HG03469 (cell line): ENCODE measurements around the gene PARP14.
"Not testable (repeated sequence)": the region's sequence is repeated elsewhere in the genome, so short reads cannot be mapped to it uniquely, and the experiment has no call there.

Experiments used
- ATAC-seq: cut with Tn5 transposase; IDR thresholded peaks from one replicate; pipeline ENCODE4 v1.9.1; 2021; ENCODE audit warnings: mild to moderate bottlenecking, moderate library complexity, moderate number of reproducible peaks; ENCODE audit not compliant: unreplicated experiment

Gene PARP14, protein sequence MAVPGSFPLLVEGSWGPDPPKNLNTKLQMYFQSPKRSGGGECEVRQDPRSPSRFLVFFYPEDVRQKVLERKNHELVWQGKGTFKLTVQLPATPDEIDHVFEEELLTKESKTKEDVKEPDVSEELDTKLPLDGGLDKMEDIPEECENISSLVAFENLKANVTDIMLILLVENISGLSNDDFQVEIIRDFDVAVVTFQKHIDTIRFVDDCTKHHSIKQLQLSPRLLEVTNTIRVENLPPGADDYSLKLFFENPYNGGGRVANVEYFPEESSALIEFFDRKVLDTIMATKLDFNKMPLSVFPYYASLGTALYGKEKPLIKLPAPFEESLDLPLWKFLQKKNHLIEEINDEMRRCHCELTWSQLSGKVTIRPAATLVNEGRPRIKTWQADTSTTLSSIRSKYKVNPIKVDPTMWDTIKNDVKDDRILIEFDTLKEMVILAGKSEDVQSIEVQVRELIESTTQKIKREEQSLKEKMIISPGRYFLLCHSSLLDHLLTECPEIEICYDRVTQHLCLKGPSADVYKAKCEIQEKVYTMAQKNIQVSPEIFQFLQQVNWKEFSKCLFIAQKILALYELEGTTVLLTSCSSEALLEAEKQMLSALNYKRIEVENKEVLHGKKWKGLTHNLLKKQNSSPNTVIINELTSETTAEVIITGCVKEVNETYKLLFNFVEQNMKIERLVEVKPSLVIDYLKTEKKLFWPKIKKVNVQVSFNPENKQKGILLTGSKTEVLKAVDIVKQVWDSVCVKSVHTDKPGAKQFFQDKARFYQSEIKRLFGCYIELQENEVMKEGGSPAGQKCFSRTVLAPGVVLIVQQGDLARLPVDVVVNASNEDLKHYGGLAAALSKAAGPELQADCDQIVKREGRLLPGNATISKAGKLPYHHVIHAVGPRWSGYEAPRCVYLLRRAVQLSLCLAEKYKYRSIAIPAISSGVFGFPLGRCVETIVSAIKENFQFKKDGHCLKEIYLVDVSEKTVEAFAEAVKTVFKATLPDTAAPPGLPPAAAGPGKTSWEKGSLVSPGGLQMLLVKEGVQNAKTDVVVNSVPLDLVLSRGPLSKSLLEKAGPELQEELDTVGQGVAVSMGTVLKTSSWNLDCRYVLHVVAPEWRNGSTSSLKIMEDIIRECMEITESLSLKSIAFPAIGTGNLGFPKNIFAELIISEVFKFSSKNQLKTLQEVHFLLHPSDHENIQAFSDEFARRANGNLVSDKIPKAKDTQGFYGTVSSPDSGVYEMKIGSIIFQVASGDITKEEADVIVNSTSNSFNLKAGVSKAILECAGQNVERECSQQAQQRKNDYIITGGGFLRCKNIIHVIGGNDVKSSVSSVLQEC (N-terminal part only)

DNA sequence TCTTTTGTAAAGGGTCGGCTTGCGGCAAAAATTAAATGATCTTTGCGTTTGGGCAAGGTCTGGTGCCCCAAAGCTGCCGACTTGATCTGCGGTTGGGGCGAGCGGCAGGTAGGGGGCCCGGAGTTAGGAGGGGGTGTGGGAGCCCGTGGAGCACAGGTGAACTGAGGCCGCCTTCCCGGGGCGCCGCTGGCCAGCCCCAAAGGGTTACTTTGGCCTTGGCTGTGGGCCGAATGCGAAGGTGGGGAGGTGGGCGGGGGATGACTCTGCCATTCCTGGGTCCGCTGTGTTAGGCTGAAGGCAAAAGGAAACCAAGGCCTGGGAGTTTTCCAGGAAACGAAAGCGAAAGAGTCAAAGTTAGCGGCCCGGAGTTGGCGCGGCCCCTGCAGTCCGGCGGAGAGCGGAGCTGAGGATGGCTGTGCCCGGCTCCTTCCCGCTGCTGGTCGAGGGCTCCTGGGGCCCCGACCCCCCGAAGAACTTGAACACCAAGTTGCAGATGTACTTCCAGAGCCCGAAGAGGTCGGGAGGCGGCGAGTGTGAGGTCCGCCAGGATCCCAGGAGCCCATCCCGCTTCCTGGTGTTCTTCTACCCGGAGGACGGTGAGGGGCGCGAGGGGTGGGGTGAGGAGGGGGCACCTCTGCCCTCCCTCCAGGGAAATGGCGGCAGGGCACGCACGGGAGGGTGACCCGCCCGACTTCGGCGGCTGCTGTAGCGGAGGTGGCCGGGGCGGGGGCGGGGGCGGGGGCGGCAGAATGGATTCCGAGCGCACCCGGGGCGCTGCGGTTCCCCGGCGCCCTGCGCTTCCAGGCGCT, at the start of gene PARP14:
PARP14 (plus strand) TSS at position 365 of the 809 bp plus-strand sequence; CDS start at position 410, 45 bp downstream.
- ATAC-seq: no peak

DNA sequence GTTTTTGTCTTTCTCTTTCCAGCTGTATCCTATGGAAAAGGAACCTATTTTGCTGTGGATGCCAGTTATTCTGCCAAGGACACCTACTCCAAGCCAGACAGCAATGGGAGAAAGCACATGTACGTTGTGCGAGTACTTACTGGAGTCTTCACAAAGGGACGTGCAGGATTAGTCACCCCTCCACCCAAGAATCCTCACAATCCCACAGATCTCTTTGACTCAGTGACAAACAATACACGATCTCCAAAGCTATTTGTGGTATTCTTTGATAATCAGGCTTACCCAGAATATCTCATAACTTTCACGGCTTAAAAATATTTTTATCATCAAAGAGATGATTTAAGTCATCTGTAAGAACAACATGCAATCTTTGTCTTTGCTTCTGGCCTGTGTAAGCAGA, 44.9 kb upstream of the PARP14 start:
- ATAC-seq: no peak

DNA sequence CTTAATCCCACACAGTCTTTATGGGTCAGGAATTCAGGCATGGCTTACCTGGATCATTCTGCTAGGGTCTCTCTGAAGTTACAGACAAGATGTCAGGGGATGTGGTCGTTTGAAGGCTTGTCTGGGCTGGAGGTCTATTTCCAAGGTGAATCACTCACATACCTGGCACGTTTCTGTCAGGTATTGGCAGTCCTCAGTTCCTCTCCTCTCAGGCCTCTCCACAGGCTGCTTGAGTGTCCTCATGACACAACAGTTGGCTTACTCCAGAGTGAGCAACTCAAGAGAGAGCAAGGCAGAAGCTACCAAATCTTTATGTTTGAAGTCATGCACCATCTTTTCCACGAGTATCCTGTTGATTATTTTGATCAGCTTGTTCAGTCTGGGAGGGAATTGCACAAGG, 43.9 kb upstream of the PARP14 start:
- ATAC-seq: no peak

DNA sequence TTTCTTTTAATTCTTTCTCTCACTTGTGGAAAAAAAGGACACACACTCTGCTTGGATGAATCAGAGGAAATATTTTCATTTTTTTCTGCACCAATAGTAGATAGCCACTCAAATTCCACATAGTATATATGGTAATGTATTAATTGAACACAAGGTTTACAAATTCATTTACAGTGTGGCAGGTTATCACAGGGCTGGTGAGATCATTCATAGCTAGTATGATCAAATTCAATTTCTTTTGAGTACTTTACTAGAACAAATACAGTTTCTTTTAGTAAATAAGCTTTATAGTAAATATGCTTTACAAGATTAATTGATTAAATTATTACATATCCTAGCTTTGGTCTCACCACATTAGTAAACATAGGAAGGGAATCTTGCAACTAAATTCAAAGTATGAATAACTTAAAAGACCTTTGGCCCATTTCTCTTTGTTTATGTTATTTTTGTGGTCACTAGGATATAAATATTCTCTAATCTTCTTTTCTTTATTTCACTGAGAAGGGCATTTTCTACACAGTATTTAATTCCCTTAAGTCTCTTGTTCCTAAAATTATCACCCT, 40.1 kb upstream of the PARP14 start:
- ATAC-seq: no peak

DNA sequence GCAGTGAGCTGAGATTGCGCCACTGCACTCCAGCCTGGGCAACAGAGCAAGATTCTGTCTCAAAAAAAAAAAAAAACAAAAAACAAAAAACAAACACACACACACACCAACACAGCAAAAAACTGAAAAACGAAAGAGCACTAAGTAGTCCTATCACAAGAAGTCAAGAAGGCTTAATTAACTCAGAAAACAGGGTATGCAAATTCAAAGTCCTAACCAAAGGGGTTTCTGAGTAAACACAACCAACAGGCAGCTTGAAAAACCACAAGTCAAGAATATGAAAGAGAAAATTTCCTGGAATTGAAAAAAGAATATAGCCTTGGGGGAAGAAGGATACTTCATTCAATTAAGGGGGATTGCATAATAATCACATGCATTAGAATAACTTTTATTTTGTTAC, 37.7 kb upstream of the PARP14 start:
- peak; percentile 69 for ATAC-seq

DNA sequence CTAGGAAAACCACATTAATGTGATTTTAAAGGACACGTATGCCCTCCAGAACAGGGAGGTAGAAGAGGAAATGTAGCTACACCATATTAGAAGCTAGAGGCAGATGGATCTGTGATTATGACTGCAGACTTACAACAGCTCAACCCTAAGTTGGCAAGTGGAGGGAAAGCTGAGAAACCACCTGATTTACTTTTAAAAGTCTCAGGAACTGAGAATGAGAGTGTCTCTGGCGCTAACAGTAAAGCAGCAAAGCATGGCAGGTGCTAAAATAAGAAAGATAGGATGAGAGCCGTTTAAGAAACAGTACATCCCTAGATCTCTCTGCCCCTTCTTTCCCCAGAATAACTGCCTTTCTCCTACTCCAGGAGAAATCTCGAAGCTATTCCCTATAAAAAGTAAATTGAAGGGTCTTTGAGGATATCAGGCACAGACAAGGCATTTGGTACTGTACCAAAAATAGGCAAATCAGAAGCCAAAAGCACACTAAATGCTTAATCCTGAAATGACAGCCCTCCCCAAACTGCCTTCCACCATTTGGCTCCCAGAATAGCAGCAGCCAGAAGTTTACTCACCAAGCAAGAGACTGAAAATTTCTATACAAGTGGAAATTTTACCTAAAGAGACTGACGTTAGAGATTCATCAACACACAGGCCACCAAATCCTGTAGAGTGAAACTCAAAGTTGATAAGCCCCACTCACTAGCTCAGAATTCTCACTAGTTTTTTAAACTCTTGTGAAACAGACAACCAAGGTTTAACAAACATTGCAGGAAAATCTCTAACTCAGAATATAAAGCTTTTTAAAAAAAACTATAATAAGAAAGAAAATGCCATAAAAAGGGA, 34.3 kb upstream of the PARP14 start:
- no peak for ATAC-seq

DNA sequence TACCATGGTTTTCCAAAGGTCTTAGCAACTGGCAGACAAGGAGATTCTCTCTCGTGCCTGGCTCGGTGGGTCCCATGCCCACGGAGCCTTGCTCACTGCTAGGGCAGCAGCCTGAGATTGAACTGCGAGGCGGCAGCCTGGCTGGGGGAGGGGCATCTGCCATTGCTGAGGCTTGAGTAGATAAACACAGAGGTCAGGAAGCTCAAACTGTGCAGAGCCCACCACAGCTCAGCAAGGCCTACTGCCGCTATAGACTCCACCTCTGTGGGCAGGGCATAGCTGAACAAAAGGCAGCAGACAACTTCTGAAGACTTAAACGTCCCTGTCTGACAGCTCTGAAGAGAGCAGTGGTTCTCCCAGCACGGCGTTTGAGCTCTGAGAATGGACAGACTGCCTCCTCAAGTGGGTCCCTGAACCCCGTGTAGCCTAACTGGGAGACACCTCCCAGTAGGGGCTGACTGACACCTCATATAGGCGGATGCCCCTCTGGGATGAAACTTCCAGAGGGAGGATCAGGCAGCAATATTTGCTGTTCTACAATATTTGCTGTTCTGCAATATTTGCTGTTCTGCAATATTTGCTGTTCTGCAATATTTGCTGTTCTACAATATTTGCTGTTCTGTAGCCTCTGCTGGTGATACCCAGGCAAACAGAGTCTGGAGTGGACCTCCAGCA, 29.3 kb upstream of the PARP14 start:
- not testable (repeated sequence) for ATAC-seq

DNA sequence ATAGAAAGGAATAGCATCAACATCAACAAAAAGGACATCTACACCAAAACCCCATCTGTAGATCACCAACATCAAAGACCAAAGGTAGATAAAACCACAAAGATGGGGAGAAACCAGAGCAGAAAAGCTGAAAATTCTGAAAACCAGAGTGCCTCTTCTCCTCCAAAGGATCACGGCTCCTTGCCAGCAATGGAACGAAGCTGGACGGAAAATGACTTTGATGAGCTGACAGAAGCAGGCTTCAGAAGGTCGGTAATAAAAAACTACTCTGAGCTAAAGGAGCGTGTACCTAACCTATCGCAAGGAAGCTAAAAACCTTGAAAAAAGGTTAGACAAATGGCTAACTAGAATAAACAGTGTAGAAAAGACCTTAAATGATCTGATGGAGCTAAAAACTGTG, 28.7 kb upstream of the PARP14 start:
- ATAC-seq: not testable (repeated sequence)

DNA sequence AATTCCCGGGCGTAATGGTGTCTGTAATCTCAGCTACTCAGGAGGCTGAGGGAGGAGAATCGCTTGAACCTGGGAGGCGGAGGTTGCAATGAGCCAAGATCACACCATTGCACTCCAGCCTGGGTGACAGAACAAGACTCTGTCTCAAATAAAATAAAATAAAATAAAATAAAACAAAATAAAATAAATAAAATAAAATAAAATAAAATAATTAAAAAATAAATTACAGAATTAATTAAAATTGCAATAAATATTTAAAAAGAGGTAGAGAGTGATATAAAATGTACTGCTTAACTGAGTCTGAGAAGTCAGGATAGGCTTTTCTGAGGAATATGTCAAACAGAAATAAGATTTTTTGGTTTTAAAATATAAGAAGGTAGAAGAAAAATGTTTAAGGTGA, 22.3 kb upstream of the PARP14 start:
- ATAC-seq: not testable (repeated sequence)

DNA sequence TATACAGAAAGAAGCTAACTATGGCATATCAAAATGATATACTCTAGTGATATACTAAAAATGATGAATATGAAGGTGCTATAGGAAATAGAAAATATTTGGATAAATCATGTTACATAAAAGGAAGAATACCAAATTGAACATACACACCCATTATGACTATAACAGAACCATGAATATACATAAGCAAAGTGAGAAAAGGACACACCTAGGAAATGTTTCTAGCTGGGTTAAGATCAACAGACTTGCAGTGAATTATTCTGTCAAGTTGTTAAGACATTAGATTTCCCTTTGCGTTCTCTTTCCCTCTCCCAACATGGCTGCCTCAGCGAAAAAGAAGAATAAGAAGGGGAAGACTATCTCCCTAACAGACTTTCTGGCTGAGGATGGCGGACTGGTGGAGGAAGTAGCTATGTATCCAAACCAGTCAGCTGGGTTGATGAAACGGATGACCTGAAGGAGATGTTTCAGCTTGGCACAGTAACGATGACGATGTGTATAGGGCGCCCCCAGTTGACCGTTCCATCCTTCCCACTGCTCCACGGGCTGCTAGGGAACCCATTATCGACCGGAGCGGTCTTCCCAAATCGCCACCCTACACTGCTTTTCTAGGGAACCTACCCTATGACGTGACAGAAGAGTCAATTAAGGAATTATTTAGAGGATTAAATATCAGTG, 20.2 kb upstream of the PARP14 start:
- ATAC-seq: no peak

DNA sequence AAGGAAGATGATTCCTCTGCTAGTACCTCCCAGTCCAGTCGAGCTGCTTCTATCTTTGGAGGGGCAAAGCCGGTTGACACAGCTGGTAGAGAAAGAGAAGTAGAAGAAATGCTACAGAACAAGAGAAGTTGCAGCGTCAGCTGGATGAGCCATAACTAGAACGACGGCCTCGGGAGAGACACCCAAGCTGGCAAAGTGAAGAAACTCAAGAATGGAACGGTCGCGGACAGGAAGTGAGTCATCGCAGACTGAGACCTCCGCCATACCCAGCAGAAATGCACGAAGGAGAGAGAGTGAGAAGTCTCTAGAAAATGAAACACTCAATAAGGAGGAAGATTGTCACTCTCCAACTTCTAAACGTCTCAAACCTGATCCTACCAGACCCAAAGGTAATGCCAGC, 19.0 kb upstream of the PARP14 start:
- no peak for ATAC-seq

DNA sequence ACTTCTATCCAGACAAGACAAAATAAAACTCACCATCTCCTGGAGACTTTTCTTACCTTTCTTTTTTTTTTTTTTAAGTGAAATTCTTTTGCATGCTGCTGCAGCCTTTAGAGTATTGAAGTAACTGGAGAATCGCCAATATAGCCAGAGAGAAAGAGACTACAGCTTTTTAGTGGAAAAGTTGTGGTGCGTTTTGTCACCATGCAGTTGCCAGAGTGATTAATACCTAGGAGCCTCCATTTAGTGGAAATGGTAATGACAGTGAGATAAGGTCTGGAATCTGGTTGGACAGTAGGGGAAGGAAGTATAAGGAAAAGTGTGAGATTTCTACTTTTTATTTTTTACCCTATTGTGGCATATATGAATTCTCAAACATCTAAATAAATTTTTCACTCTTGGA, 18.1 kb upstream of the PARP14 start:
- ATAC-seq: no peak

DNA sequence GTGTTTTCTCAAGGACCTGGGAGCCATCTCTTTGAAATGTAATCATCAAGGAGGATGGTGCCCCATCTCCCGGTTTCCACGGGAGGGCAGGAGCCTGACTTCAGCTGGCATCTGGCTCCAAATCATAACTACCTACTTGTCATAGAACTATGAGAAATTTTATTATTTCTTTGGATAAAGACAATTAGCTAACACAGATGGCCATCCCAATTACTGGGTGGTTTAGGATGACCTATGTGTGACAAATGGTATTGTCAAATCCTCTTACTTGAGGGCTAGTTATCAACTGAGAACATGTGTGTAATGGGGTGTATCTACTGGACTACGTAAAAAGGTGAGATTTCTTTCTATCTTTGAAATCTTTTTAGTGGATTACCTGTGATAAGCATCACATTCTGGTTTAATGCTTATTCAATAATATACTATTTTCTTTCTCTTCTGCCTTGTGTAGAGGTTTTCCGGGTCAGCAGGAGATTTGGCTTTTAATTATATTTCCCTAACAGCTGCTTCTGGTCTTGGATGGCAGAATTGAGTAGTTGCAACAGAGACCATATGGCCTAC, 15.3 kb upstream of the PARP14 start:
- no peak for ATAC-seq

DNA sequence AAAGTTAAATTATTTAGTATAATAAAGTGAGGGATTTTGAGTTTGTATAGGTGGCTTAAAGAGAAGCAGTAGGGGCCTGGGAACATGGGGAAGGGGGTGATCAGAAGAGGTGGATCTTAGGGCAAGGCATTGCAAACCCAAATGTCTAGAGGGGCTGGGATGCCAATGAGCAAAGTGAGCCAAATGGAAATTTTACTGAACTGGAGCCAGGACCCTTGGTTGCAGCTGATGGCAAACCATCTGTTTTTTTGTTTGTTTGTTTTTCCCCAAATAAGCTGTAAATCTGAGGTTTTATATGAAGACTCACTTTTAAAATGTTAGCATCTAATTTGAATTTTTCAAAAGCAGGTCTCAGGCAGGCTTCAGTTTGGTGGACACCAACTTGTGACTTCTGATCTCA, 14.8 kb upstream of the PARP14 start:
- ATAC-seq: no peak

DNA sequence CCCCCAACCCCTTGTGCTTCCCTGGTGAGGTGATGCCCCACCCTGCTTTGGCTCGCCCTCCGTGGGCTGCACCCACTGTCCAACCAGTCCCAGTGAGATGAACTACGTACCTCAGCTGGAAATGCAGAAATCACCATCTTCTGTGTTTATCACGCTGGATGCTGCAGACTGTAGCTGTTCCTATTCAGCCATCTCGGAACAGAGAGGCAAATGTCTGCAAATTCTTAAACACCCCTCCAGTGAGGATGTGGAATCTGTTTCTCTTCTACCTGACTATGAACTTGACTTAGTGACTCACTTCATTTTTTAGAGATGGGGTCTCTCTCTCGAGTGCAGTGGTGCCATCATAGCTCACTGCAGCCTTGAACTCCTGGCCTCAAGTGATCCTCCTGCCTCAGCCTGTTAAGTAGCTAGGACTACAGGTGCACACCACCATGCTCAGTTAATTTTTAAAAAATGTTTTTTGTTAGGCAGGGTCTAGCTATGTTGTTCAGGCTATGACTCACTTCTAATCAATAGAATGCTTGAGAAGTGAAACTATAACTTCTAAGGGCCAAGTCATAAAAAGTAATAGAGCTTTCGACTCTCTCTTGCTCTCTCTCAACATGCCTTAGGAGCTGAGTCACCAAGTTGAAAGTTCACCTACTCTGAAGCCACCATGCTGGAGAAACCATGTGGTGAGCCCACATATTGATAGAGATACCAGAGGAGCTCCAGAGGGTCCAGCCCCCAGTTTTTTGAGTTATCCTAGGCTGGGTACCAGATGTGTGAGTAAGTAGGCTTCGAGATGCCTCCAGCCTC, 11.5 kb upstream of the PARP14 start:
- ATAC-seq: no peak

DNA sequence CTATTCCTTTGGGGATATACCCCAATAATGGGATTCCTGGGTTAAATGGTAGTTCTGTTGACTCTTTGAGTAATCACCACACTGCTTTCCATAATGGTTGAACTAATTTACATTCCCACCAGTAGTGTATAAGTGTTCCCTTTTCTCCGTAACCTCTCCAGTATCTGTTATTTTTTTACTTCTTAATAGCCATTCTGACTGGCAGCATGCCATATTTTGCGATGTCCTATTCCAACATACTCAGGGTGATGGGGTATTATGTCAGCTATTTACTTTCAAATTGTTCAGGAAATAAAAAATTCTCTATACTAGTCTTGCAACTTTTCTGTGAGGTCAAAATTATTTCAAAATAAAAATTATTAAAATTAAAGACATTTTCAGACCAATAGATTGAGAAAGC, 9.1 kb upstream of the PARP14 start:
- no peak for ATAC-seq

DNA sequence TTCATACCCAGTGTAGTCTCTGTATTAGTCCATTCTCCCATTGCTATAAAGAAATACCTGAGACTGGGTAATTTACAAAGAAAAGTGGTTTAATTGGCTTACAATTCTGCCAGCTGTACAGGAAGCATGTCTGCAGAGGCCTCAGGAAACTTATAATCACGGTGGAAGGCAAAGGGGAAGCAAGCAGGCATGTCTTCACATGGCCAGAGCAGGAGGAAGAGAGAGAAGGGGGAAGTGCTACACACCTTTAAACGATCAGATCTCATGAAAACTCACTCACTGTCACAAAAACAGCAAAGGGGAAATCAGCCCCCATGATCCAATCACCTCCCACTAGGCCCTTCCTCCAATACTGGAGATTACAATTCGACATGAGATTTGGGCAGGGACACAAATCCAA, 6.3 kb upstream of the PARP14 start:
- no peak for ATAC-seq
